NCI-H1436 treated with DMSO at 0.1 percent for 48 hours (cell line): ENCODE results near the gene MVP.
A peak's percentile ranks its signal among the peaks of the same experiment; 100 is the strongest.

Experiments used
- DNase-seq: peaks from one replicate; lab custom pipeline; 2025; lab: John Stamatoyannopoulos, UW

MVP gene

DNA sequence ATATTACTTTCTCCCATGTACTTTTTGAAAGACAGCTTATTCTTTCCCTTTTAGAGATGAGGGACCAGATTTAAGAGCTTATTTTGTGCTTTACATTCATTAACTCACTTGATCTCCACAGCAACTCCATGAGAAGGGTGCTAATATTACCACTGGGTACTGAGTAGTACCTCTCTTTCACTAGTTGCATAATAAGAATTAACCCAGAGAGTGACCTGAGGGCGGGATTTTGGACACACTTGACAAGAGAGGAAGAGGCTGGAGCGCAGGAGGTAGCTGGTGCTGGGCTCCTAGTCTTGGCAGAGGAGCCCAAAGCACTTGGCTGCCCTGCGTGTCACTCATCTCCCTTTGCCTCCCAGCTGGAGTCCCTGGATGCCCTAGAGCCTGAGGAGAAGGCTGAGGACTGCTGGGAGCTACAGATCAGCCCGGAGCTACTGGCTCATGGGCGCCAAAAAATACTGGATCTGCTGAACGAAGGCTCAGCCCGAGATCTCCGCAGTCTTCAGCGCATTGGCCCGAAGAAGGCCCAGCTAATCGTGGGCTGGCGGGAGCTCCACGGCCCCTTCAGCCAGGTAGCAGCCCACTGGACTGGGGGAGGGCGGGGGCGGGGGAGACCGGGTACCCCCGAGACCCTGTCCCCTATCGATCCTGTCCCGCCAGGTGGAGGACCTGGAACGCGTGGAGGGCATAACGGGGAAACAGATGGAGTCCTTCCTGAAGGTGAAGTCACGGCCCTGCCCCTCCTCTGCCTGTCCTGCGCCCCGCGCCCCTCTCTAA is 15.6 kb upstream of the MVP start:
- no peak for DNase-seq

DNA sequence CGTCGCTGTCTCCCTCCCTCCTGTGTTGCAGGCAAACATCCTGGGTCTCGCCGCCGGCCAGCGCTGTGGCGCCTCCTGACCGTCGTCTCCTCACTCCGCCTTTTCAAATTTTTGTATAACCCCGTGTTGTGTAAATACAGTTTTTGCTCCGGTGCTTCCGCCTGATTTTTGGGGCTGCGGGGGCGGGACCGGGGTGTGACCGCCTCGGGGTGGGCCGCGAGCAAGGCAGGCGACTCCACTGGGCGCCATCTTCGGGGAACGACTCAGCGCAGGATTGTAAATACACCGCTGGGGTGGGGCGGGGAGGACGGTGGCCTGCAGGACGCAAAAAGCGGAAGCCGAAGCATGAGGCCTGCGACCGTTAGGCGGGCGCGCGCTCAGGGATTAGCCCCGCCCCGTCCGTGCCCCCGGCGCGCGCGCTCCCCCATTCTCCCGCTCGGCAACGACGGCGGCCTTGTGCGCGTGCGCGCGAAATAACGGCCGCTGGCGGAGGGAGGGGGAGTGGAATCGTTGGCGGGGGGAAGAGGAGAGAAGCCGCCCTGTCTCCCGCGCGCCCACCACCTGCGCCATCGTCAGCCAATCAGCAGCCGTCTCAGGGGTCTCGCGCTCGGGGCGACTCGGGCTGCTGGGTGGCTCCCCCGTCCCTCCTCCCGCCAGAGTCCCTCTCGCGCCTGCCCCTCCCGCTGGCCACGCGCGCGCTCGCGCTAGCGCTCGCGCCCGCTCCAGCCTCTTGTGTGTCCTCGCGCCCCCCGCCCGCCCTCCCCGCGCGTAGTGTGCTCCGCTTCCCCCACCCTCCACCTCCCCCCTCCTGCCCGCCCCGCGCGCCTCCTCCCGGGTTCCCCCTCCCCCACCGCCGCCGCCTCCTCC is 14.8 kb upstream of the MVP start:
- peak; percentile 82 for DNase-seq

DNA sequence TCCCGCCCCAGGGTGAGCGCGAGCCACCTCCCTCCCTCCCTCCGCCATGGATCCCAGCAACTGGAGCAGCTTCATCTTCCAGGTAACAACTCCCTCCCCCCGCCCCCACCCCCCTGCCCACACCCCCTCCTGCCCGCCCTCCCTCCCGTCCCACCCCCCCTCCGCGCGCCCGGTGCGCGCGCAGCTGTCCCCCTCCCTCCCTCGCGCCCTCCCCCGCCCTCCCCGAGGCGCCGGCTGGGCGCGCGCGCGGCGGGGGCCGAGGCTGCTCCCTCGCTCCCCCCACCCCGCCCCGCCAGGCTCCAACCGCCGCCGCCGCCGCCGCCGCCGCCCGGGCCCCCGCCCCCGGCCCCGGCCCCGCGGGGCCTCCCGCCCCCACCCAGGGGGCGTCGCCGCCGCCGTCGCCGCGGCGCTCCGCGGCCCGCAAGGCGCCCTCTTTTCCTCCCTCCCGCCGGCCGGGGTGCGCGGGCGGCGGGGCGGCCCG is 14.1 kb upstream of the MVP start, which contains the start of gene MAZ:
Gene MAZ (plus strand): TSS at position 431 of the 481 bp plus-strand sequence. CDS start 173 bp downstream, outside the sequence.
- DNase-seq, result peak; percentile 78

DNA sequence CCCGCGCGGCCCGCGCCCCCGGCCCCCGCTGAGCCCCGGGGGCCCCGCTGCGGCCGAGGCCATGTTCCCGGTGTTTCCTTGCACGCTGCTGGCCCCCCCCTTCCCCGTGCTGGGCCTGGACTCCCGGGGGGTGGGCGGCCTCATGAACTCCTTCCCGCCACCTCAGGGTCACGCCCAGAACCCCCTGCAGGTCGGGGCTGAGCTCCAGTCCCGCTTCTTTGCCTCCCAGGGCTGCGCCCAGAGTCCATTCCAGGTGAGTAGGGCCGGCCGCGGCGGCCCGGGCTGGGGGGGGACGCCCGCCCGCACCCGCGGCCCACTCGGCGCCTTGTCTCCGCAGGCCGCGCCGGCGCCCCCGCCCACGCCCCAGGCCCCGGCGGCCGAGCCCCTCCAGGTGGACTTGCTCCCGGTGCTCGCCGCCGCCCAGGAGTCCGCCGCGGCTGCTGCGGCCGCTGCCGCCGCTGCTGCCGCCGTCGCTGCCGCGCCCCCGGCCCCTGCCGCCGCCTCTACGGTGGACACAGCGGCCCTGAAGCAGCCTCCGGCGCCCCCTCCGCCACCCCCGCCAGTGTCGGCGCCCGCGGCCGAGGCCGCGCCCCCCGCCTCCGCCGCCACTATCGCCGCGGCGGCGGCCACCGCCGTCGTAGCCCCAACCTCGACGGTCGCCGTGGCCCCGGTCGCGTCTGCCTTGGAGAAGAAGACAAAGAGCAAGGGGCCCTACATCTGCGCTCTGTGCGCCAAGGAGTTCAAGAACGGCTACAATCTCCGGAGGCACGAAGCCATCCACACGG is 13.4 kb upstream of the MVP start:
- no peak for DNase-seq

DNA sequence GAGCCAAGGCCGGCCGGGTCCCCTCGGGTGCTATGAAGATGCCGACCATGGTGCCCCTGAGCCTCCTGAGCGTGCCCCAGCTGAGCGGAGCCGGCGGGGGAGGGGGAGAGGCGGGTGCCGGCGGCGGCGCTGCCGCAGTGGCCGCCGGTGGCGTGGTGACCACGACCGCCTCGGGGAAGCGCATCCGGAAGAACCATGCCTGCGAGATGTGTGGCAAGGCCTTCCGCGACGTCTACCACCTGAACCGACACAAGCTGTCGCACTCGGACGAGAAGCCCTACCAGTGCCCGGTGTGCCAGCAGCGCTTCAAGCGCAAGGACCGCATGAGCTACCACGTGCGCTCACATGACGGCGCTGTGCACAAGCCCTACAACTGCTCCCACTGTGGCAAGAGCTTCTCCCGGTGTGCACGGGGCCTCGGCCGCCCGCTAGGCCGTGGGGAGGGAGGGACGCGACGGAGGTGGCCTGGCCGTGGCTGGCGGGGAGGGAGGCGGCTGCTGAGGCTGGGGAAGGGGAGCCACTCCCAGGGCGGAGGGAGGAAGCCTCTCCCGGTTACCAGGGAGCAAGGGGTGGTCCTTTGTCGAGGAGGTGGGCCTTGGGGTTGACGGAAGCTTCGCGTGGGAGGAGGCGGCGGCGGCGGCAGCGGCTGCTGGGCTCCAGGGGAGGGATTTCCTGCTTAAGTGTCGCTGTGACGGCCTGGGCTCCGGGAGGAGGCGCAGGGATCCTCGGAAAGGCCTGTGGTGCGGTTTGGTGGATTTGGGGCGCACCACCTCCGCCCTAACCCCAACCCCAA is 12.6 kb upstream of the MVP start:
- peak; percentile 40 for DNase-seq

DNA sequence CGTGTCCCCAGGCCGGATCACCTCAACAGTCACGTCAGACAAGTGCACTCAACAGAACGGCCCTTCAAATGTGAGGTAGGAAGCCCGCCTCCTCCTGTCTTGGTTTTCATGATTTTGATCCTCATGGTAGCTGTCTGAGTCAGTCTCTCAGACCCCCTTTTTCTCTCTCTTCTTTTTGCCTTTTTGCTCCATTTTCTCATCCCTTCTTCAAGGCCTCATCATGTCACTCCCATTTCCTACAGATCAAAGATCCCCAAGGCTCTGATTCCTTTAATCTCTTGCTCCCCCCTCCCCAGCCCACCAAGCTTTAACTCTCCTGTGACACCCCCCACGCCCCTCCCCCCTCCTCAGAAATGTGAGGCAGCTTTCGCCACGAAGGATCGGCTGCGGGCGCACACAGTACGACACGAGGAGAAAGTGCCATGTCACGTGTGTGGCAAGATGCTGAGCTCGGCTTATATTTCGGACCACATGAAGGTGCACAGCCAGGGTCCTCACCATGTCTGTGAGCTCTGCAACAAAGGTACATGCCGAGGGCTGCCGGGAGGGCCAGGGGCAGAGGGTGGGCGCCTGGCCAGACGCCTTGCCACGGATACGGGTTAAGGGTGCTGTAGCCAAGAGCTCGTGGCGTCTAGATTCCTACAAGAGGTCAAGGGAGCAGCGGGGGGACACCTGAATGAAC is 11.9 kb upstream of the MVP start:
- no peak for DNase-seq

GRCh38 chr16:29809031-29809747 is 11.1 kb upstream of the MVP start:
- DNase-seq, result no peak

DNA sequence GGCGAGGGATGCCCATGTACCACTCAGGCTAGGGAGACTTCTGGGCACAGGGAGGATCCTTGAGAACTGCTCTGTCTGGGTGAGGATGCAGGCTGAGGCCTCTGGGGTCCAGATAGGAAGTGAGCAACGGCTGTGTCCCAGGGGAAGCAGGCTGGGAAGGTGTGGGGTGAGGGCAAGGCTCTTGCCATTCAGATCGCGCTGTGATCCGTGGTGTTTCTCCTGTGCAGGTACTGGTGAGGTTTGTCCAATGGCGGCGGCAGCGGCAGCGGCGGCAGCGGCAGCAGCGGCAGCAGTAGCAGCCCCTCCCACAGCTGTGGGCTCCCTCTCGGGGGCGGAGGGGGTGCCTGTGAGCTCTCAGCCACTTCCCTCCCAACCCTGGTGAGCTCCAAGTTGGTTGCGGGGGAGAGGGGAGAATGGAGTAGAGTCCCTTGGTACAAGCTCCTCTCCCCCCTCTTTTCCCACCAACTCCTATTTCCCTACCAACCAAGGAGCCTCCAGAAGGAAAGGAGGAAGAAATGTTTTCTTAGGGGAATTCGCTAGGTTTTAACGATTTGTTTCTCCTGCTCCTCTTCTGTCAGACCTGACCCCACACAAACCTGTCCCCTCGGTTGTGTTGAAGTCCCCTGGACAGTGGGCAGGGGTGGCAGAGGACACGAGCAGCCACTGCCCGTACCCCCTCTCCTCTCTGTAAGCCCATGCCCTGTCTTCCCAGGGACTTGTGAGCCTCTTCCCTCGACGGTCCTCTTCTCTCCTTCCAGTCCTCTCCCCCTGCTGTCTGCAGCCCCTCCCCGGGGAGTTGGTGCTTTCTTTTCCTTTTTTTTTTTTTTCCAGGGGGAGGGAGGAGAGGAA is 10.2 kb upstream of the MVP start:
- DNase-seq, result no peak

GRCh38 chr16:29810699-29811169 is 9.5 kb upstream of the MVP start:
- DNase-seq, result no peak

GRCh38 chr16:29811170-29811895 is 8.9 kb upstream of the MVP start:
- peak; percentile 50 for DNase-seq

DNA sequence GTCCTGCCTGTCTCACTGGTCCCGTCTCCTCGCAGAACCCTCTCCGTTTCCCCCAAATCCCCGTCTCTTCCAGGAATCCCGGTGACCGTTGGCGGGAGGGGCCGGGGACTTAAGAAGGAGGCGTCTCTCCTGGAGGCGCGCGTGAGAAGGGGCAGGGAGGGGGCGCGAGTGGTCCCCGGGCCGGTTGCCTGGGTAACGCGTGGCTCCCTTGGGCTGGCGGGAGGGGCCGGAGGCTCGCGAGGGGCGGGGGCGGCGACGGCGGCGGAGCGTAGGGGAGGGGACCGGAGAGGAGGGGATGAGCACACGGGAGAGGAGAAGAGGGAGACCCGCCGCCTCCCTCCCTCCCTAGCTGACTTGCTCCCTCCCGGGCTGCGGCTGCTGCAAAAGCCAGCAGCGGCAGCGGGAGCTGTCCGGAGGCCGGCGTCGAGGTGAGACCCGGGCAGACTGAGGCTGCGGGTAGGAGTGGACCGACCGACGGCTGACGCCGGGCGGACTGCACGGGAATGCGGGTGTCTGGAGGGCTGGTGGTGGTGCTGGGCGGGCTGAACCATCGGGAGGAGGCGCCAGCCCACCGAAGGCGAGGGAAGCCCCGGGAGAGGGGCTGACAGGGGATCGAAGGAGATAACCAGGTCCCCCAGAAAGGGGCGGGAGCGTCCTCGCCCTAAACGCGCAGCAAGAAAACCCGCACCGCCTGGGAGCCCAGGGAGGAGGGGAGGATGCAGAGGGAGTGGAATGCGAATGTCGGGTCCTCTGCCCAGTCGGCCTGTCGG is 8.2 kb upstream of the MVP start, which contains the start of gene PRRT2:
Gene PRRT2 (plus strand): TSS at position 298 of the 770 bp plus-strand sequence. CDS start 862 bp downstream, outside the sequence.
- peak; percentile 14 for DNase-seq

DNA sequence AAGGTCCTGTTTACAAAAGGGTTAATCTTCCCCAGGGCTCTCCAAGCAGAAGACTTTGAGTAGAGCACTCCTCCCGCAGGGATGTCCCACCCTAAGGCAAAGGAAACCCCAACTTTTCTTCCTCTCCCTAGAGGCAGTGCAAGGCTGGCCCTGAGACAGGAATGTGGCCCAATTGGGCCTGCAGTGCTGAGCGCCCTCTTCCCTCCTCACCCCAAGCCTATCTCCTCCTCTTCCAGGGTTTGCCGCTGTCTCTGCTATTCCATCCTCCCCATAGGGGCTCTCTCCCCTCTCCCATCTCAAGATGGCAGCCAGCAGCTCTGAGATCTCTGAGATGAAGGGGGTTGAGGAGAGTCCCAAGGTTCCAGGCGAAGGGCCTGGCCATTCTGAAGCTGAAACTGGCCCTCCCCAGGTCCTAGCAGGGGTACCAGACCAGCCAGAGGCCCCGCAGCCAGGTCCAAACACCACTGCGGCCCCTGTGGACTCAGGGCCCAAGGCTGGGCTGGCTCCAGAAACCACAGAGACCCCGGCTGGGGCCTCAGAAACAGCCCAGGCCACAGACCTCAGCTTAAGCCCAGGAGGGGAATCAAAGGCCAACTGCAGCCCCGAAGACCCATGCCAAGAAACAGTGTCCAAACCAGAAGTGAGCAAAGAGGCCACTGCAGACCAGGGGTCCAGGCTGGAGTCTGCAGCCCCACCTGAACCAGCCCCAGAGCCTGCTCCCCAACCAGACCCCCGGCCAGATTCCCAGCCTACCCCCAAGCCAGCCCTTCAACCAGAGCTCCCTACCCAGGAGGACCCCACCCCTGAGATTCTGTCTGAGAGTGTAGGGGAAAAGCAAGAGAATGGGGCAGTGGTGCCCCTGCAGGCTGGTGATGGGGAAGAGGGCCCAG is 7.3 kb upstream of the MVP start:
- DNase-seq, result no peak

GRCh38 chr16:29813644-29814562 is 6.4 kb upstream of the MVP start:
- no peak for DNase-seq

- no peak for DNase-seq
Observed at GRCh38 chr16:29814592-29814991, 5.7 kb upstream of the MVP start.

- DNase-seq, result no peak
Observed at GRCh38 chr16:29815032-29815721, 5.1 kb upstream of the MVP start.
